ENCODE data around the gene CERS2.

Gene CERS2

GRCh38 chr1:151009206-151009587 lies 34.6 kb upstream of the CERS2 start:
- TF ChIP-seq, protein P1, sequence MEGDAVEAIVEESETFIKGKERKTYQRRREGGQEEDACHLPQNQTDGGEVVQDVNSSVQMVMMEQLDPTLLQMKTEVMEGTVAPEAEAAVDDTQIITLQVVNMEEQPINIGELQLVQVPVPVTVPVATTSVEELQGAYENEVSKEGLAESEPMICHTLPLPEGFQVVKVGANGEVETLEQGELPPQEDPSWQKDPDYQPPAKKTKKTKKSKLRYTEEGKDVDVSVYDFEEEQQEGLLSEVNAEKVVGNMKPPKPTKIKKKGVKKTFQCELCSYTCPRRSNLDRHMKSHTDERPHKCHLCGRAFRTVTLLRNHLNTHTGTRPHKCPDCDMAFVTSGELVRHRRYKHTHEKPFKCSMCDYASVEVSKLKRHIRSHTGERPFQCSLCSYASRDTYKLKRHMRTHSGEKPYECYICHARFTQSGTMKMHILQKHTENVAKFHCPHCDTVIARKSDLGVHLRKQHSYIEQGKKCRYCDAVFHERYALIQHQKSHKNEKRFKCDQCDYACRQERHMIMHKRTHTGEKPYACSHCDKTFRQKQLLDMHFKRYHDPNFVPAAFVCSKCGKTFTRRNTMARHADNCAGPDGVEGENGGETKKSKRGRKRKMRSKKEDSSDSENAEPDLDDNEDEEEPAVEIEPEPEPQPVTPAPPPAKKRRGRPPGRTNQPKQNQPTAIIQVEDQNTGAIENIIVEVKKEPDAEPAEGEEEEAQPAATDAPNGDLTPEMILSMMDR (conservative IDR thresholded peaks at IDR 0.05): no peak
- H3K27ac ChIP-seq: peak overlapping the region; percentile 93

DNA sequence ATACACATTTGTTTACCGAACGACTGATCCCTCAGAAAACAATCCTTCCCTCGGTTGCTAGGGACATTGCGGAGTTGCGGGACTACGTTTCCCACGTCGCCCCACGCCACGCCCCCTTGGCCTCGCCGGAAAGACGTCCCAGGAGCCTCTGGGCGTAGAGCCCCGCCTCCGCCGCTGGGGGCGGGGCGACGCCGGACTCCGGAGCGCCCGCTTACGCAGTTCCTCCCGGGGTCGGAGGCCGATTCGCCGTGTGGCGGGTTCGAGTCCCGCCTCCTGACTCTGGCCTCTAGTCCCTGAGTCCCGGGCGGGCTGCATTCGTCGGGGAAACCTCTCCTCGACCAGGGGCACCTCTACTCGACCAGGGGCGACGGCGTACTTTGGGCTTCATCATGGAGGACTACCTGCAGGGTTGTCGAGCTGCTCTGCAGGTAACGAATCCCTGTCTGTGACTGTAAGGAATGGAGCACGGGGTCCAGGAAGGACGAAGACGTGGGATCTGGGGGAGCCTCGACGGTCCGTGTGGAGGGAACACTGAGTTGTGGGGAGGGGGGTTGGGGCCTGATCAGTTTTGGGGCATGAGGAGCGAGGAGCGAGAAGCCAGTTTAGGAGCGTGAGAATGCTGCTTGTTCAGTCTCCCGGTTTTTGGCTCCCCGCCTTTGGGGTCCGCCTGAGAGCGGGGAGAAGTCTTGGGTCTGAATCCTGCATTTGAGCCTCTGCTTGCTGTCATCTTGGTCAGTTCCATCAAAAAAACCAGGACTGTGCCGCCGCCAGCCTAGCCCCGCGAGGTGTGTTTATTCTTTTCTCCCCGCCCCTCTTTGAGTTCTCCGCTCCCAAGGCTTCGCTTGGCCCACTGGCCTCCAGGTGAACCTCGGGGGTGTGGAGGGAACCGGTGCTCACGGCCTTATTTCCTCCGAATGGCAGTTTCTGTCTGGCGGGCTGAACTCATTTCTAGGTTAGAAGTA lies 33.9 kb upstream of the CERS2 start, which contains the start of gene PRUNE1:
TSS of gene PRUNE1 (plus strand) at position 206 of the 962 bp plus-strand sequence. CDS start at position 390, 184 bp downstream.
- TF ChIP-seq, protein P1 (conservative IDR thresholded peaks at IDR 0.05): no peak

GRCh38 chr1:151007853-151008243 lies 33.2 kb upstream of the CERS2 start:
- TF ChIP-seq, protein P1 (conservative IDR thresholded peaks at IDR 0.05): no peak

More for the DNA sequence above, 33.9 kb upstream of the CERS2 start, which contains the start of gene PRUNE1:
- peak within 1 kb of the TSS; percentile 93 for H3K27ac ChIP-seq

DNA sequence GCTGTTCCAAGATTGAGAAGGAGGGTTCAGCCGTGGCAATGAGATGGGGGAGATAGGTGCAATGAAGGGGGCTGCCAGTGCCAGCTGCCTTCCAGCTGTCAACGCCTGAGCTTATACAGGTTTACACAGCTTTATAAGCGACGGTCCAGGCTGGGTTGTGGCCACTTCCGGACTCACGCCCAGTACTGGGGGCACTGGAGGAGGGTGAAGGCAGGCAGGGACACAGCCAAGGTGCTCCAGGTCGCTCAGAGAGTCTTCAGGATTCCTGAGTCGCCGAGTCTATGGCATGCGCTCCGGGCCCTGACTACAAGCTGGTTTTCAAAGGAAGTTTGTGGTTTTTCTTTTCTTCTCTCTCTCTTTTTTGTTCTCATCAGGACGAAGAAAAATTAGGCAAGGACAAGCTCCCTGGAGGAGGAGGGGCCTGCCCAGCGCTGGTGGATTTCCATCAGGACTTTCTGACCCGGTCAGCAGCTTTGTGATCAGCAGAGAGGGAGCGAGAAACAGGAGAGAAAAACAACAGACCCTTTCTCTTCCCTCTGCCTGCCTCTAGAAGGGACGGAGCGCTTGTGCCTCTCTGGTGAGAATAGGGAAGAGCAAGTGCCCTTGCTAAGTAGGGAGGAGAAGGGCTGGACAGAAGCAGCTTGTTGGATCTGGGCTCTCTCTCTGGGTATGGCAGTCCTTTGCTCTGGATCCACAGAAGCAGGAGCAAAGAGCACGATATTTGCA lies 31.9 kb upstream of the CERS2 start, which contains the start of gene MINDY1:
TSS of gene MINDY1 (minus strand) at position 576 of the 726 bp plus-strand sequence. CDS start 4,285 bp downstream, outside the sequence.
- H3K27ac ChIP-seq: peak within 1 kb of the TSS; percentile 93
- TF ChIP-seq, protein P1 (conservative IDR thresholded peaks at IDR 0.05): peak; percentile 71

More at GRCh38 chr1:151007853-151008243, 33.2 kb upstream of the CERS2 start:
- peak overlapping the region; percentile 93 for H3K27ac ChIP-seq

GRCh38 chr1:151005729-151006319 lies 31.2 kb upstream of the CERS2 start:
- H3K27ac ChIP-seq: peak overlapping the region; percentile 93

DNA sequence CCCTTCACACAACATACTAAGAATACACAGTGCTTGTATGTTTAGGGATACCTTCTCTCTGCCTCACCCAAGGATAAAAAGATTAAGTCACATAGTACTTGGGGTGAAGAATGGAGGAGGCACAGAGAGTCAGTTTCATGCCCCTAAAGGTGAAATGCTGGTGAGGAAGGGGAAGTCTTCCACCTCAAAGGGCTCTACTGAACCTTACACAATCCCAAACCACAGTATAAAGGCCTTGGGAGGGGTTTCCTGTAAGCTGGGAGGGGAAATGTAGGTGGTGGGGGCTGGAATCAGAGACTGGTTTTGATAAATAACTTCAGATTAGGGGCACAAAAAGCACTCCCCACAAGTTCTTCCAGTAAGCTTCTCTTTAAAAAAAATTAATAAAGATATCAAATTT lies 28.5 kb upstream of the CERS2 start:
- TF ChIP-seq, protein P1 (conservative IDR thresholded peaks at IDR 0.05): no peak
- no peak overlapping the region; the same call in 1 of the 2 replicates for H3K27ac ChIP-seq

More at GRCh38 chr1:151005729-151006319, 31.2 kb upstream of the CERS2 start:
- TF ChIP-seq, protein P1 (conservative IDR thresholded peaks at IDR 0.05): no peak

Measured in VCaP (cell line).